OCI-LY1 (cell line): Measurements from ENCODE around the gene KPNA1.

Experiments
- H2AFZ ChIP-seq: fragments of 200-600 bp; sonication (generic), shearing (Covaris generic); 2 replicates; pipeline ENCODE4 v1.6.0; 2014; ENCODE audit warnings: antibody characterized with exemption, mild to moderate bottlenecking, low read length
- H3F3A ChIP-seq: fragments of 200-600 bp; sonication (generic), shearing (Covaris generic); 2 replicates; pipeline ENCODE4 v1.6.0; 2014; ENCODE audit warnings: mild to moderate bottlenecking, antibody characterized with exemption, low read length, moderate library complexity; ENCODE audit not compliant: insufficient read depth
- H3K27ac ChIP-seq: fragments of 200-600 bp; sonication (generic); 2 replicates; pipeline ENCODE4 v1.5.1; 2014; ENCODE audit warnings: low read length, mixed run types, mild to moderate bottlenecking, low read depth; ENCODE audit not compliant: poor library complexity, severe bottlenecking
- H3K27me3 ChIP-seq: fragments of 200-600 bp; sonication (generic); 2 replicates; pipeline ENCODE4 v1.6.0; 2014; ENCODE audit warnings: antibody characterized with exemption, mild to moderate bottlenecking, low read length, moderate library complexity; ENCODE audit not compliant: insufficient read depth
- H3K36me3 ChIP-seq: fragments of 200-600 bp; sonication (generic); 2 replicates; pipeline ENCODE4 v1.6.1; 2014; ENCODE audit warnings: mild to moderate bottlenecking, antibody characterized with exemption, low read length, moderate library complexity, mixed read lengths; ENCODE audit not compliant: insufficient read depth
- H3K4me1 ChIP-seq: fragments of 200-600 bp; sonication (generic); 2 replicates; pipeline ENCODE4 v1.5.1; 2014; ENCODE audit warnings: mild to moderate bottlenecking, low read length, moderate library complexity; ENCODE audit not compliant: insufficient read depth, severe bottlenecking
- H3K4me2 ChIP-seq: fragments of 200-600 bp; sonication (generic), shearing (Covaris generic); 2 replicates; pipeline ENCODE4 v1.6.1; 2014; ENCODE audit warnings: low read length
- H3K4me3 ChIP-seq: fragments of 200-600 bp; sonication (generic); 2 replicates; pipeline ENCODE4 v1.5.1; 2014; ENCODE audit warnings: low read length, low read depth, mild to moderate bottlenecking, mixed read lengths; ENCODE audit not compliant: poor library complexity, severe bottlenecking
- H3K79me2 ChIP-seq: fragments of 200-600 bp; shearing (Covaris generic); 2 replicates; pipeline ENCODE4 v1.6.1; 2016; ENCODE audit warnings: mixed run types, low read length, mixed read lengths; ENCODE audit not compliant: insufficient read depth
- H3K9ac ChIP-seq: fragments of 200-600 bp; sonication (generic), shearing (Covaris generic); 2 replicates; pipeline ENCODE4 v1.6.1; 2014; ENCODE audit warnings: mild to moderate bottlenecking, low read length, mixed read lengths
- H3K9me2 ChIP-seq: fragments of 200-600 bp; sonication (generic), shearing (Covaris generic); 2 replicates; pipeline ENCODE4 v1.6.1; 2014; ENCODE audit warnings: low read depth, mild to moderate bottlenecking, low read length, mixed read lengths
- H3K9me3 ChIP-seq: fragments of 200-600 bp; shearing (Covaris generic); 2 replicates; pipeline ENCODE4 v1.6.1; 2014; ENCODE audit warnings: low read length, mixed read lengths
- H4K20me1 ChIP-seq: fragments of 200-600 bp; sonication (generic), shearing (Covaris generic); 2 replicates; pipeline ENCODE4 v1.6.0; 2016; ENCODE audit warnings: mild to moderate bottlenecking, low read length; ENCODE audit not compliant: insufficient read depth
- CTCF ChIP-seq: fragments of 200-600 bp; sonication (generic), shearing (Covaris generic); IDR thresholded peaks from 2 replicates; pipeline ENCODE4 v1.5.1; 2017; ENCODE audit warnings: mild to moderate bottlenecking, antibody characterized with exemption, low read length, moderate library complexity, mixed read lengths
- EZH2 ChIP-seq: fragments of 200-600 bp; sonication (generic), shearing (Covaris generic); IDR thresholded peaks from 2 replicates; pipeline ENCODE4 v1.8.0; 2017; ENCODE audit warnings: borderline replicate concordance, mixed run types, mild to moderate bottlenecking, antibody characterized with exemption, low read length, moderate library complexity, mixed read lengths

KPNA1 gene

GRCh38 chr3:122403489-122403888, 111.2 kb downstream of the KPNA1 start:
- Histone ChIP-seq H2AFZ (no peak overlapping the region), H3K9me3 (no peaks in the 10 kb centered on the region), H3K27me3 (no peaks in the 10 kb centered on the region), H3K4me2 (no peak overlapping the region), H3K27ac (no peak overlapping the region), H3K36me3 (peaks cover 60% of the 10 kb centered on the region), H3K4me1 (no peaks in the 10 kb centered on the region), H3K9ac (no peak overlapping the region), H3F3A (no peaks in the 10 kb centered on the region), H3K79me2 (no peaks in the 10 kb centered on the region), H3K9me2 (no peaks in the 10 kb centered on the region), H4K20me1 (no peaks in the 10 kb centered on the region), H3K4me3 (no peak overlapping the region)
- TF ChIP-seq EZH2 (no peak), CTCF (no peak)

GRCh38 chr3:122398920-122399319, 115.8 kb downstream of the KPNA1 start:
- no peak overlapping the region for H2AFZ ChIP-seq
- H3K36me3 ChIP-seq: peaks cover 20% of the 10 kb centered on the region; the same call in 1 of the 2 replicates
- no peaks in the 10 kb centered on the region for H3F3A ChIP-seq
- no peaks in the 10 kb centered on the region for H3K79me2 ChIP-seq
- no peaks in the 10 kb centered on the region for H3K4me1 ChIP-seq
- H3K4me2 ChIP-seq: no peak overlapping the region
- H3K4me3 ChIP-seq: no peak overlapping the region
- no peaks in the 10 kb centered on the region for H3K9me2 ChIP-seq
- no peak overlapping the region for H3K9ac ChIP-seq
- H3K9me3 ChIP-seq: no peaks in the 10 kb centered on the region
- H3K27me3 ChIP-seq: no peaks in the 10 kb centered on the region
- no peak overlapping the region for H3K27ac ChIP-seq
- no peaks in the 10 kb centered on the region for H4K20me1 ChIP-seq
- TF ChIP-seq CTCF: no peak
- no peak for TF ChIP-seq EZH2

GRCh38 chr3:122397201-122397600, 117.5 kb downstream of the KPNA1 start:
- H2AFZ ChIP-seq: no peak overlapping the region
- H3K9me2 ChIP-seq: no peaks in the 10 kb centered on the region

More at GRCh38 chr3:122397201-122397600, 117.5 kb downstream of the KPNA1 start:
- H3K9ac ChIP-seq: no peak overlapping the region
- H3K4me1 ChIP-seq: no peaks in the 10 kb centered on the region
- no peak overlapping the region for H3K4me2 ChIP-seq
- H3K36me3 ChIP-seq: peaks cover 12% of the 10 kb centered on the region
- H3K79me2 ChIP-seq: no peaks in the 10 kb centered on the region
- H3K27ac ChIP-seq: no peak overlapping the region
- H3K4me3 ChIP-seq: no peak overlapping the region
- no peaks in the 10 kb centered on the region for H3K9me3 ChIP-seq
- H4K20me1 ChIP-seq: no peaks in the 10 kb centered on the region
- TF ChIP-seq EZH2 (no peak), CTCF (no peak)
- no peaks in the 10 kb centered on the region for H3K27me3 ChIP-seq
- H3F3A ChIP-seq: no peaks in the 10 kb centered on the region
